Astrocyte (in vitro differentiated cells and primary cell): Measurements from ENCODE around the gene LIPE. TPM values are rescaled to one million over a fixed set of nuclear protein-coding genes. Genes with fewer than 3 reads are reported as not detected.

Experiments
- DNase-seq: peaks from one replicate; pipeline ENCODE4 v3.0.0-alpha.2; 2010; ENCODE audit warnings: low read depth
- FAIRE-seq: peaks from 2 replicates; lab custom pipeline; 2011; peaks lifted over from hg19 to GRCh38; lab: Jason Lieb, UNC
- H2AFZ ChIP-seq: 2 replicates; pipeline ENCODE4 v1.6.0; 2012; ENCODE audit warnings: low read depth, low read length, inconsistent platforms
- H3K27ac ChIP-seq: 2 replicates; pipeline ENCODE4 v1.5.1; 2011; ENCODE audit warnings: low read depth, low read length, inconsistent platforms
- H3K27me3 ChIP-seq: 2 replicates; pipeline ENCODE4 v1.6.0; 2011; ENCODE audit warnings: low read length, inconsistent platforms; ENCODE audit not compliant: insufficient read depth
- H3K36me3 ChIP-seq: 2 replicates; pipeline ENCODE4 v1.5.1; 2011; ENCODE audit warnings: low read length, inconsistent platforms; ENCODE audit not compliant: insufficient read depth
- H3K4me1 ChIP-seq: 2 replicates; pipeline ENCODE4 v1.5.1; 2011; ENCODE audit warnings: low read length, inconsistent platforms; ENCODE audit not compliant: insufficient read depth
- H3K4me2 ChIP-seq: 2 replicates; pipeline ENCODE4 v1.6.0; 2012; ENCODE audit warnings: low read length, inconsistent platforms
- H3K4me3 ChIP-seq: 2 replicates; pipeline ENCODE4 v1.5.1; 2011; ENCODE audit warnings: low read depth, mild to moderate bottlenecking, low read length, inconsistent platforms; ENCODE audit not compliant: insufficient read depth
- H3K79me2 ChIP-seq: 2 replicates; pipeline ENCODE4 v1.6.0; 2012; ENCODE audit warnings: mild to moderate bottlenecking, low read length, inconsistent platforms; ENCODE audit not compliant: insufficient read depth
- H3K9ac ChIP-seq: 2 replicates; pipeline ENCODE4 v1.6.0; 2012; ENCODE audit warnings: mild to moderate bottlenecking, low read length, inconsistent platforms
- H3K9me3 ChIP-seq: 2 replicates; pipeline ENCODE4 v1.5.1; 2012; ENCODE audit warnings: low read depth, mild to moderate bottlenecking, low read length, inconsistent platforms; ENCODE audit not compliant: insufficient read depth
- H4K20me1 ChIP-seq: 2 replicates; pipeline ENCODE4 v1.6.0; 2012; ENCODE audit warnings: low read length, inconsistent platforms; ENCODE audit not compliant: insufficient read depth
- H3K27ac Mint-ChIP-seq: one replicate; pipeline ENCODE4 v1.8.0; 2021; ENCODE audit warnings: mild to moderate bottlenecking, mixed read lengths; ENCODE audit not compliant: unreplicated experiment
- H3K27me3 Mint-ChIP-seq: one replicate; pipeline ENCODE4 v1.8.0; 2021; ENCODE audit warnings: low read depth, mixed read lengths; ENCODE audit not compliant: unreplicated experiment
- H3K36me3 Mint-ChIP-seq: one replicate; pipeline ENCODE4 v1.8.0; 2021; ENCODE audit warnings: low read depth, mixed read lengths; ENCODE audit not compliant: unreplicated experiment
- H3K4me1 Mint-ChIP-seq: one replicate; pipeline ENCODE4 v1.8.0; 2021; ENCODE audit warnings: low read depth, mixed read lengths; ENCODE audit not compliant: unreplicated experiment
- H3K4me3 Mint-ChIP-seq: one replicate; pipeline ENCODE4 v1.8.0; 2021; ENCODE audit warnings: mild to moderate bottlenecking, moderate library complexity, mixed read lengths; ENCODE audit not compliant: unreplicated experiment
- H3K9me3 Mint-ChIP-seq: one replicate; pipeline ENCODE4 v1.8.0; 2021; ENCODE audit warnings: mild to moderate bottlenecking, mixed read lengths; ENCODE audit not compliant: unreplicated experiment
- EZH2 ChIP-seq: IDR thresholded peaks from 2 replicates; pipeline ENCODE4 v1.6.1; 2012; ENCODE audit warnings: mild to moderate bottlenecking, low read length, inconsistent platforms; ENCODE audit not compliant: insufficient read depth
- total RNA-seq: library from RNA; stranded (reverse); gene quantifications from 2 replicates; pipeline ENCODE4 v1.2.1, GENCODE V29; 2021
- TF ChIP-seq, protein P1 (sequence below): IDR thresholded peaks from 2 replicates; pipeline ENCODE4 v1.5.1; 2011; ENCODE audit warnings: low read depth, mild to moderate bottlenecking, inconsistent platforms, low read length, moderate library complexity; ENCODE audit not compliant: insufficient read depth

The LIPE gene
- total RNA-seq, 1 donor from 2014 or later = 2.0 TPM

DNA sequence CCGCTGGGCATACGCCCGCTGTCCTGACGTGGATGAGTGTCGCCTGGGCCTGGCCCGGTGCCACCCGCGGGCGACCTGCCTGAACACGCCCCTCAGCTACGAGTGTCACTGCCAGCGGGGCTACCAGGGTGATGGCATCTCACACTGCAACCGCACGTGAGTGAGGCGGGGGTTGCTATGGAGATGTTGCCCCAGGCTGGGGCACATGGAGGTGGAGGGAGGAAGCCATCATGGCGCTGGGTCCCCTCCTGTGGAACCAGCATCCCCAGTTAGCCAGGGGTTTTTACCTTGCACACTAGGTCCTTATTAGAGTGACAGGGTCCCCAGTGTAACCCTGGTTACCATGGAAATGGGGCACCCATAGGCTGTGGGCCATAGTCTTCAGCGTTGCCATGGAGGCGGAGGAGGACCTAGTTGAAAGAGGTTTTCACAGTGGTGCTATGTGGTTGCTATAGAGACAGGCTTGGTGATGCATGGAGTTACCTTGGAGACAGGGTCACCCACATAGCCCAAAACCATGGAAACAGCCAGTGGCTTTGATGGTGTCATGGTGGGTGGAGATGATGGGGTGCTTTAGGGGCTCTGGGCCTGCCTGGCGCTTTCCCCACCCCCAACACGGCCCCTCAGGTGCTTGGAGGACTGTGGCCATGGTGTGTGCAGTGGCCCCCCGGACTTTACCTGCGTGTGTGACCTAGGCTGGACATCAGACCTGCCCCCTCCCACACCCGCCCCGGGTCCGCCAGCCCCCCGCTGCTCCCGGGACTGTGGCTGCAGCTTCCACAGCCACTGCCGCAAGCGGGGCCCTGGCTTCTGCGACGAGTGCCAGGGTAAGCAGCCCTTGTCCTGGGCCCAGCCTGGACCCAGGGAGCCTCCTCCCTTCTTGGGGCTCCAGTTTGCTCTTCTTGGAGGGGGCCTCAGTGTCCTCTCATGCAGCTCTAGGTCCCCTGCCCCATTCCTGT, 74.6 kb downstream of the LIPE start:
- FAIRE-seq = no peak
- Mint-ChIP-seq H3K27ac (no peak overlapping the region), H3K36me3 (peaks cover 20% of the 10 kb centered on the region), H3K4me1 (no peaks in the 10 kb centered on the region), H3K9me3 (no peaks in the 10 kb centered on the region), H3K4me3 (no peak overlapping the region), H3K27me3 (no peaks in the 10 kb centered on the region)
- no peaks in the 10 kb centered on the region for H3K4me1 ChIP-seq
- H3K4me3 ChIP-seq = no peak overlapping the region
- TF ChIP-seq, protein P1, sequence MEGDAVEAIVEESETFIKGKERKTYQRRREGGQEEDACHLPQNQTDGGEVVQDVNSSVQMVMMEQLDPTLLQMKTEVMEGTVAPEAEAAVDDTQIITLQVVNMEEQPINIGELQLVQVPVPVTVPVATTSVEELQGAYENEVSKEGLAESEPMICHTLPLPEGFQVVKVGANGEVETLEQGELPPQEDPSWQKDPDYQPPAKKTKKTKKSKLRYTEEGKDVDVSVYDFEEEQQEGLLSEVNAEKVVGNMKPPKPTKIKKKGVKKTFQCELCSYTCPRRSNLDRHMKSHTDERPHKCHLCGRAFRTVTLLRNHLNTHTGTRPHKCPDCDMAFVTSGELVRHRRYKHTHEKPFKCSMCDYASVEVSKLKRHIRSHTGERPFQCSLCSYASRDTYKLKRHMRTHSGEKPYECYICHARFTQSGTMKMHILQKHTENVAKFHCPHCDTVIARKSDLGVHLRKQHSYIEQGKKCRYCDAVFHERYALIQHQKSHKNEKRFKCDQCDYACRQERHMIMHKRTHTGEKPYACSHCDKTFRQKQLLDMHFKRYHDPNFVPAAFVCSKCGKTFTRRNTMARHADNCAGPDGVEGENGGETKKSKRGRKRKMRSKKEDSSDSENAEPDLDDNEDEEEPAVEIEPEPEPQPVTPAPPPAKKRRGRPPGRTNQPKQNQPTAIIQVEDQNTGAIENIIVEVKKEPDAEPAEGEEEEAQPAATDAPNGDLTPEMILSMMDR = no peak
- TF ChIP-seq EZH2 = no peak
- H3K4me2 ChIP-seq = no peak overlapping the region
- H3K79me2 ChIP-seq = no peaks in the 10 kb centered on the region
- peaks cover 6% of the 10 kb centered on the region for H4K20me1 ChIP-seq
- DNase-seq = no peak
- no peak overlapping the region for H3K27ac ChIP-seq
- no peaks in the 10 kb centered on the region for H3K9me3 ChIP-seq
- no peaks in the 10 kb centered on the region for H3K36me3 ChIP-seq
- no peaks in the 10 kb centered on the region for H3K27me3 ChIP-seq
- H3K9ac ChIP-seq = no peak overlapping the region
- no peak overlapping the region for H2AFZ ChIP-seq

Other genes with a start within 250 kb of the LIPE start
- gene DEDD2, start 209.7 kb downstream of the LIPE start, total RNA-seq = 24.4 and 26.1 TPM in 2 replicates
- 20.2 and 21.6 TPM in 2 replicates for gene ZNF526, start 207.1 kb downstream of the LIPE start, total RNA-seq
- gene GSK3A, start 184.8 kb downstream of the LIPE start, total RNA-seq = 49.5 and 50.3 TPM in 2 replicates
- gene ERF, start 172.3 kb downstream of the LIPE start, total RNA-seq = 108 TPM in 2 replicates
- gene CIC, start 158.1 kb downstream of the LIPE start, total RNA-seq = 73.4 and 78.5 TPM in 2 replicates
- gene PRR19, start 125.3 kb downstream of the LIPE start, total RNA-seq = 1.3 and 1.4 TPM in 2 replicates
- 44.1 and 51.8 TPM in 2 replicates for gene PAFAH1B3, start 124.8 kb downstream of the LIPE start, total RNA-seq
- gene TMEM145, start 114.1 kb downstream of the LIPE start, total RNA-seq = 0.70 TPM in 1 of 2 replicates, not detected in the other
- 42.0 and 45.7 TPM in 2 replicates for gene MEGF8, start 101.8 kb downstream of the LIPE start, total RNA-seq
- gene CNFN, start 37.1 kb downstream of the LIPE start, total RNA-seq = 0.61 and 2.5 TPM in 2 replicates
- not detected in 2 replicates for gene CXCL17, start 15.6 kb upstream of the LIPE start, total RNA-seq
- gene CEACAM1, start 101.1 kb upstream of the LIPE start, total RNA-seq = 1.1 and 1.7 TPM in 2 replicates
- gene CEACAM8, start 167.5 kb upstream of the LIPE start, total RNA-seq = not detected in 2 replicates